Measurements from ENCODE around the gene RNPEPL1. TPM values are rescaled to one million over a fixed set of nuclear protein-coding genes. Genes with fewer than 3 reads are reported as not detected.
A peak's percentile ranks its signal among the peaks of the same experiment; 100 is the strongest.

RNPEPL1 gene
- polyA plus RNA-seq, 2 of the 4 experiments (the other 2 are of a cell fraction) = 9.2 to 26.3 TPM

DNA sequence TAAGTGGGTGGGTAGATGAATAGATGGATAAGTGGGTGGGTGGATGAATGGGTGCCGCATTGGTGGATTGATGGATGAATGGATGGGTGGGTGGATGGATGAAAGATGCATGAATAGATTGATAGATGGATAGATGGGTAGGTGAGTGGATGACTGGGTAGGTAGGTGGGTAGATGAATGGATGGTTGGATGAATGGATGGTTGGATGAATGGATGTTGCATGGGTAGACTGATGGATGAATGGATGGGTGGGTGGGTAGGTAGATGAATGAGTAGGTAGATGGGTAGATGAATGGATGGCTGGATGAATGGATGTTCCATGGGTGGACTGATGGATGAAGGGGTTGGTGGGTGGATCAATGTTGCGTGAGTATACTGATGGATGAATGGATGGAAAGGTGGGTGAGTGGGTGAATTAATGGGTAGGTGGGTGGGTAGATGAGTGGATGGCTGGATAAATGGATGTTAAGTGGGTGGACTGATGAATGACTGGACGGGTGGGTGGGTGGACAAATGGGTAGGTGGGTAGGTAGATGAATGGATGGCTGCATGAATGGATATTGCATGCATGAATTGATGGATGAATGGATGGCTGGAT, 41.0 kb upstream of the RNPEPL1 start:
- Histone ChIP-seq H3K27ac (no peak overlapping the region), H3K9me3 (peaks cover 61% of the 10 kb centered on the region), H3K4me3 (no peak overlapping the region), H3K4me2 (no peak overlapping the region), H3K4me1 (no peaks in the 10 kb centered on the region)
- POLR2A ChIA-PET = no interaction called here
- ATAC-seq = no peak
- 86% methylated on average over 3 of the region's 3 CpGs for WGBS (ENCODE audit: missing lambda C conversion rate)
- TF ChIP-seq TP53 (CRISPR knock-in tag; IDR thresholded peaks at IDR 0.05) (no peak), JUN (IDR thresholded peaks at IDR 0.05) (no peak), NFE2L2 (conservative IDR thresholded peaks at IDR 0.05; ENCODE audit: low read length) (no peak), HDAC2 (IDR thresholded peaks at IDR 0.05) (no peak), HEYL (CRISPR knock-in tag; IDR thresholded peaks at IDR 0.05) (no peak), MAFK (IDR thresholded peaks at IDR 0.05; ENCODE audit: partially characterized antibody) (no peak), FOXS1 (CRISPR knock-in tag; IDR thresholded peaks at IDR 0.05) (no peak), FOSB (CRISPR knock-in tag; IDR thresholded peaks at IDR 0.05) (no peak), CHD2 (IDR thresholded peaks at IDR 0.05; ENCODE audit: low read length, partially characterized antibody) (no peak), KDM5A (IDR thresholded peaks at IDR 0.05) (no peak), MAZ (IDR thresholded peaks at IDR 0.05; ENCODE audit: borderline replicate concordance, low read depth, low read length) (no peak), GATA3 (IDR thresholded peaks at IDR 0.05; ENCODE audit: borderline replicate concordance) (no peak), BHLHE40 (IDR thresholded peaks at IDR 0.05; ENCODE audit: low read depth, low read length) (no peak), PHF8 (IDR thresholded peaks at IDR 0.05; ENCODE audit: borderline replicate concordance, low read depth) (no peak), KDM1A (IDR thresholded peaks at IDR 0.05; ENCODE audit: low read depth) (no peak), RARB (CRISPR knock-in tag; IDR thresholded peaks at IDR 0.05) (no peak), CHD4 (IDR thresholded peaks at IDR 0.05; ENCODE audit: borderline replicate concordance) (no peak)
- TF ChIP-seq, protein P1, sequence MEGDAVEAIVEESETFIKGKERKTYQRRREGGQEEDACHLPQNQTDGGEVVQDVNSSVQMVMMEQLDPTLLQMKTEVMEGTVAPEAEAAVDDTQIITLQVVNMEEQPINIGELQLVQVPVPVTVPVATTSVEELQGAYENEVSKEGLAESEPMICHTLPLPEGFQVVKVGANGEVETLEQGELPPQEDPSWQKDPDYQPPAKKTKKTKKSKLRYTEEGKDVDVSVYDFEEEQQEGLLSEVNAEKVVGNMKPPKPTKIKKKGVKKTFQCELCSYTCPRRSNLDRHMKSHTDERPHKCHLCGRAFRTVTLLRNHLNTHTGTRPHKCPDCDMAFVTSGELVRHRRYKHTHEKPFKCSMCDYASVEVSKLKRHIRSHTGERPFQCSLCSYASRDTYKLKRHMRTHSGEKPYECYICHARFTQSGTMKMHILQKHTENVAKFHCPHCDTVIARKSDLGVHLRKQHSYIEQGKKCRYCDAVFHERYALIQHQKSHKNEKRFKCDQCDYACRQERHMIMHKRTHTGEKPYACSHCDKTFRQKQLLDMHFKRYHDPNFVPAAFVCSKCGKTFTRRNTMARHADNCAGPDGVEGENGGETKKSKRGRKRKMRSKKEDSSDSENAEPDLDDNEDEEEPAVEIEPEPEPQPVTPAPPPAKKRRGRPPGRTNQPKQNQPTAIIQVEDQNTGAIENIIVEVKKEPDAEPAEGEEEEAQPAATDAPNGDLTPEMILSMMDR (IDR thresholded peaks at IDR 0.05) = no peak
- CTCF ChIA-PET = no interaction called here
- no peak for DNase-seq (ENCODE audit: low read depth in 1 of 2, low spot score in 1 of 2)
- FAIRE-seq = no peak

DNA sequence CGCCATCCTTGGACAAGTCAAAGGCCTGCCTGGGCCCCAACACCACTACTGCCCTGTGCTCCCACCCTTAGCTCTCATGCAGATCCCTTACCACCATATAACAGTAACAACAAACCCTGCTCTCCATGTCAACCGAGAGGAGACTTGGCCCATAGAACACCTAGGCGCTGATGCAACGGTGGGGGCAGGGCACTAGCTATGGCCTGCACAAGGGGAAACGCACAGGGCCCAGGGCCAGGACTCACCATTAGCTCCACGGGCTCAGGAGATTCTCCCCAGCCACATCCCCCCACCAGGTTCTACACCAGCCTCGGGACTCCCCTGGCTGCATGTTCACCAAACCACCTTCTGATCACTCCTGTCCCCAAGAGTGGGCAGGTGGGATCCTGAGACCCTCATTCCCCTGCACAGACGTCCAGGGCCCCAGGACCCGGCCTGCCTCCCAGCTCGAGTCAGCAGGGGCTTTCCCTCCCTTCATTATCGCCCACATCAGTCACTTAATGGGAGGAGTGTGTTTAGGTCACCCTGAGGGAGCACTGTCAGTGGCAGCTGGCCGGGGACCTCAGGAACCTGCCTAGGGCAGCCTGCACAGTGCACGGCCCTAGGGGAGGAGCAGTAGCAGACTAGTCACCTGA, 39.8 kb upstream of the RNPEPL1 start:
- POLR2A ChIA-PET = no interaction called here
- peaks cover 60% of the 10 kb centered on the region for H3K9me3 ChIP-seq
- no peak for DNase-seq (ENCODE audit: low read depth in 1 of 2, low spot score in 1 of 2)
- H3K4me3 ChIP-seq = no peak overlapping the region
- ATAC-seq = peak in 1 of 2 experiments; percentile 19; a peak in 1 of 6 replicates
- WGBS (ENCODE audit: missing lambda C conversion rate) = 82% methylated on average over 12 of the region's 13 CpGs
- CTCF ChIA-PET = interaction anchor here (1.0 to 2.1 kb wide), 4 partner anchors 11 to 75 kb away, joined by 3 to 6 read pairs (median 4); no protein-coding TSS in a partner anchor
- TF ChIP-seq PHF8 (IDR thresholded peaks at IDR 0.05; ENCODE audit: borderline replicate concordance, low read depth) = no peak
- TF ChIP-seq TP53 (CRISPR knock-in tag; IDR thresholded peaks at IDR 0.05) = no peak
- no peak for TF ChIP-seq EHF (CRISPR knock-in tag; IDR thresholded peaks at IDR 0.05)
- TF ChIP-seq RFX5 (IDR thresholded peaks at IDR 0.05) = no peak
- no peak for TF ChIP-seq GATA3 (IDR thresholded peaks at IDR 0.05; ENCODE audit: borderline replicate concordance)
- no peak for TF ChIP-seq JUNB (IDR thresholded peaks at IDR 0.05)
- TF ChIP-seq, protein P2, sequence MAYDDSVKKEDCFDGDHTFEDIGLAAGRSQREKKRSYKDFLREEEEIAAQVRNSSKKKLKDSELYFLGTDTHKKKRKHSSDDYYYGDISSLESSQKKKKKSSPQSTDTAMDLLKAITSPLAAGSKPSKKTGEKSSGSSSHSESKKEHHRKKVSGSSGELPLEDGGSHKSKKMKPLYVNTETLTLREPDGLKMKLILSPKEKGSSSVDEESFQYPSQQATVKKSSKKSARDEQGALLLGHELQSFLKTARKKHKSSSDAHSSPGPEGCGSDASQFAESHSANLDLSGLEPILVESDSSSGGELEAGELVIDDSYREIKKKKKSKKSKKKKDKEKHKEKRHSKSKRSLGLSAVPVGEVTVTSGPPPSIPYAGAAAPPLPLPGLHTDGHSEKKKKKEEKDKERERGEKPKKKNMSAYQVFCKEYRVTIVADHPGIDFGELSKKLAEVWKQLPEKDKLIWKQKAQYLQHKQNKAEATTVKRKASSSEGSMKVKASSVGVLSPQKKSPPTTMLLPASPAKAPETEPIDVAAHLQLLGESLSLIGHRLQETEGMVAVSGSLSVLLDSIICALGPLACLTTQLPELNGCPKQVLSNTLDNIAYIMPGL (CRISPR knock-in tag; IDR thresholded peaks at IDR 0.05; ENCODE audit: borderline replicate concordance) = no peak
- no peak for TF ChIP-seq NFE2L2 (conservative IDR thresholded peaks at IDR 0.05; ENCODE audit: low read length)
- TF ChIP-seq MAZ (IDR thresholded peaks at IDR 0.05; ENCODE audit: borderline replicate concordance, low read depth, low read length) = no peak
- no peak for TF ChIP-seq CEBPB (IDR thresholded peaks at IDR 0.05)
- no peak for TF ChIP-seq NPAS2 (CRISPR knock-in tag; IDR thresholded peaks at IDR 0.05; ENCODE audit: borderline replicate concordance)
- TF ChIP-seq, protein P3, sequence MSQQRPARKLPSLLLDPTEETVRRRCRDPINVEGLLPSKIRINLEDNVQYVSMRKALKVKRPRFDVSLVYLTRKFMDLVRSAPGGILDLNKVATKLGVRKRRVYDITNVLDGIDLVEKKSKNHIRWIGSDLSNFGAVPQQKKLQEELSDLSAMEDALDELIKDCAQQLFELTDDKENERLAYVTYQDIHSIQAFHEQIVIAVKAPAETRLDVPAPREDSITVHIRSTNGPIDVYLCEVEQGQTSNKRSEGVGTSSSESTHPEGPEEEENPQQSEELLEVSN (IDR thresholded peaks at IDR 0.05; ENCODE audit: borderline replicate concordance, low read depth) = no peak
- no peak for TF ChIP-seq RAD21 (conservative IDR thresholded peaks at IDR 0.05 in 1 of 2, IDR thresholded peaks at IDR 0.05 in 1 of 2)
- no peak for TF ChIP-seq CHD2 (IDR thresholded peaks at IDR 0.05; ENCODE audit: low read length, partially characterized antibody)
- no peak for TF ChIP-seq HOXA7 (CRISPR knock-in tag; IDR thresholded peaks at IDR 0.05)
- TF ChIP-seq, protein P4, sequence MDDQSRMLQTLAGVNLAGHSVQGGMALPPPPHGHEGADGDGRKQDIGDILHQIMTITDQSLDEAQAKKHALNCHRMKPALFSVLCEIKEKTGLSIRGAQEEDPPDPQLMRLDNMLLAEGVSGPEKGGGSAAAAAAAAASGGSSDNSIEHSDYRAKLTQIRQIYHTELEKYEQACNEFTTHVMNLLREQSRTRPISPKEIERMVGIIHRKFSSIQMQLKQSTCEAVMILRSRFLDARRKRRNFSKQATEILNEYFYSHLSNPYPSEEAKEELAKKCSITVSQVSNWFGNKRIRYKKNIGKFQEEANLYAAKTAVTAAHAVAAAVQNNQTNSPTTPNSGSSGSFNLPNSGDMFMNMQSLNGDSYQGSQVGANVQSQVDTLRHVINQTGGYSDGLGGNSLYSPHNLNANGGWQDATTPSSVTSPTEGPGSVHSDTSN (IDR thresholded peaks at IDR 0.05) = no peak
- TF ChIP-seq FOXS1 (CRISPR knock-in tag; IDR thresholded peaks at IDR 0.05) = no peak
- H3K4me2 ChIP-seq = no peak overlapping the region
- H3K27ac ChIP-seq = no peak overlapping the region
- no peak for FAIRE-seq
- H3K4me1 ChIP-seq = no peaks in the 10 kb centered on the region

Data from A549 (cell line).